ENCODE results near the gene CENPP.

CENPP gene

DNA sequence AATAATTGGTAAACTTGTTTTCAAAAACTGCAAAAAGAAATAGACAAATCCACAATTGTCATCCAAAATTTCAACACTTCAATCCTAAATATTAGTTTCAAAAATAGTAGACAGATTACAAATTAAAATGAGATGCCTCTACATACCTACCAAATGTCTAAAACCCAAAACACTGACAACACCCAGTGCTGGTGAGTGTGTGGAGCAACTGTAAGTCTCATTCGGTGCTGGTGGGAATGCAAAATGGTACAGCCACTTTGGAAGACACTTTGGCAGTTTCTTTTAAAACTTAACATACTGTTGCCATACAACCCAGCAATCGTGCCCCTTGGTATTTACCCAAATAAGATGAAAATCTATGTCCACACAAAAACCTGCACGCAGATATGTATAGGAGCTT lies 203.4 kb downstream of the CENPP start:
- no peak for TF ChIP-seq CTCF (conservative IDR thresholded peaks at IDR 0.05)
- no peak overlapping the region for H3K27ac ChIP-seq

DNA sequence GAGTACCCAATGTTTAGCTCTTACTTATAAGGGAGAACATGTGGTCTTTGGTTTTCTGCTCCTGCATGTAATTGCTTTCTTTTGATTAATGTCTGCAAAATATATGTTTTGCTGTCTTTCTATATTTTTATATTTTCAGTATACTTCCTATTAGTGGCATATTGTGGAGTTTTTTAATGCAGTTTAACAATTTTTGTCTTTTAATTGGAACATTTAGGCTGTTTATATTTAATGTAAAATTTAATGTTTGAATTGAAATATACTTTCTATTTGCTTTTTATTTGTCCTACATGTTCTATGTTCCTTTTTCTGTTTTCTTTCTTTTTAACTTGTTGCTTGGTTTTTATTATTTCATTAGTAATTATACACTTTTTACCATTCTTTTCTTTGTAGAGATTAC lies 205.1 kb downstream of the CENPP start:
- TF ChIP-seq CTCF (conservative IDR thresholded peaks at IDR 0.05), result no peak
- H3K27ac ChIP-seq, result no peak overlapping the region

- TF ChIP-seq CTCF (conservative IDR thresholded peaks at IDR 0.05), result no peak
- H3K27ac ChIP-seq, result no peak overlapping the region
Measured at GRCh38 chr9:92534204-92534603, 208.5 kb downstream of the CENPP start.

DNA sequence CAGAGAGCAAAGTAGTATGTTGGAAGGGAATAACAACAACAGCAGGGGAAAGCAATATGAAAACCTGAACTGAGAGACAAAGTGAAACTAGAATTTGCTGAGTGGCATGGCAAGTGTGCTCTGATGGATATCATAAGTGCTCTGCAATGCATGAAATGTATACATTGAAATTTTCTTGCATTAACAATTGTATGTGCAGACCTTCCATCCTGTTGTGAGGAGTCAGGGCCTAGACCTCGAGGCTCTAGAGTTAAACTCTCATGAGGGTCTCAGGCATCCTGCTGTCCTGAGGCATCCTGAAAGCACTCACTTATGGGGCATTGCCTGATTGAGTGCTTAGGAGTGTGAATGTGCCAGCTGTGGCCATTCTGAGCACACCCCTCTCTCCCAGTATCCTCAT lies 208.9 kb downstream of the CENPP start:
- no peak overlapping the region for H3K27ac ChIP-seq
- no peak for TF ChIP-seq CTCF (conservative IDR thresholded peaks at IDR 0.05)

DNA sequence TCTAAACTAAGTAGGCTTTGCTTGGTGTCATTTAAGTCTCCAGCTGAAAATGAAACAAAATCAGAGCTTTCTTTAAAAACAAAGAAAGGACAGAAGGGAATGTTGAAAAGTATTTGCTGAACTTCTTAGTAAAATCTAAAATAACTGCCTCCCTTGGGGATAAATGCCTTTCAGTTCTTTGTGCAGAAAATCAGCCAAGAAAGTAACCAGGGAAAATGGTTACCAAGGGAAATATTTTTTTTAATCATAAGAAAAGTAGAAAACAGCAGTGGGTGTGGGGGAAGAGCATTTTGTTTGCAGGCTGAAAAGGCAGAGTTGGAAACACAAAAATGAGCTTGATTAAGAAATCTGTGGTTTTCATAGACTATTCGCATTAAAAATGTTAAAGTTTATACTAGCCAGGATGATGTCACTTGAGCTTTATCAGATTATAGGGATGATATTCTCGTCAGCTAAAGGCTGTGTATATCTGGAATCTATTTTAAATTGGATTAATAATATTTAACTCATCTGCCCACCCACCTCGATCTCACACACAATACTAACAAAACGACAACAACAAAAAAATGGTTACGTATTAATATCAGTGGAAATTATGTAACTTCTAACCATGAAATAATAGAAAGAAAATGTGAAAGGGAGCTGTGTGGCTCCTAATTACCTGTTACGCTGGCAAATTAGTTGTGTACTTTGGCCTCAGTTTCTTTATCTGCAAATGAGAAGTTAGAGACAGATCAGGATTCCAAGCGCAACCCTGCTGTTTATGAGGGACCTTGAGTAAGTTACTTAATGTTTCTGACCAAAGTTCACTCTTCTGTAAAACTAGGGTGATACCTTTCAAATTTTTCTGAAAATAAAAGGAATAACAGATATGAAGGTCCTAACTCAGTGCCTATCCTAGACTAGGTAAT lies 210.4 kb downstream of the CENPP start, which contains the start of gene ECM2:
ECM2 (minus strand) TSS at position 51 of the 911 bp plus-strand sequence. CDS start 13,124 bp downstream, outside the sequence.
- no peak for TF ChIP-seq CTCF (conservative IDR thresholded peaks at IDR 0.05)
- no peak within 1 kb of the TSS for H3K27ac ChIP-seq

DNA sequence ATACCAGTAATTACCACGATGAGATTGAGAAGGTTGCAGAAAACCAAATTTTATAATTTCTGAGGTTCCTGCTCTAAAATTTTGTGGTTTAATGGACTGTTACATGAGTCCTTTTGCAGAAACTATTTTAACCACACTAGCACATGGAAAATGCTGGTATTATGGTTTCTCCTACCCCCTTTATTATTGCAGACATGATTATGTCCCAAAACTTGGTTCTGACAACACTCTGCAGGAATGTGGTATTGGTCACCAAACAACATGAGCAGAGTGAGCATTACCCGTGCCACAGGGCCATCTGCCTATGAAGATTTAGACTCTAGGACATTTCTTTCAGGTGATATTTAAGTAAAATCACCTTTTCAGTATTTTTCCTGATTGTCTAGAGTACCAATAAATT lies 212.8 kb downstream of the CENPP start:
- H3K27ac ChIP-seq, result no peak overlapping the region
- no peak for TF ChIP-seq CTCF (conservative IDR thresholded peaks at IDR 0.05)

DNA sequence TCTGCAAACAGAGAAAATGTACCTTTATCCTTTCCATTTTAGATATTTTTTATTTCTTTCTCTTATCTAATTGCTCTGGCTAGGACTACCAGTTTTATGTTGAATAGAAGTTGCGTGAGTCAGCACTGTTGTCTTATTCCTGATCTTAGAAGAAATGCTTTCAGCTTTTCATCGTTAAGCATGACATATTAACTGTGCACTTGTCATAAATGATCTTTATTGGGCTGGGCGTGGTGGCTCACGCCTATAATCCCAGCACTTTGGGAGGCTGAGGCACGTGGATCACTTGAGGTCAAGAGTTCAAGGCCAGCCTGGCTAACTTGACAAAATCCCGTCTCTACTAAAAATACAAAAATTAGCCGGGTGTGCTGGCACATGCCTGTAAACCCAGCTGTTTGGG lies 218.2 kb downstream of the CENPP start:
- no peak overlapping the region for H3K27ac ChIP-seq
- TF ChIP-seq CTCF (conservative IDR thresholded peaks at IDR 0.05), result no peak

Measured in VCaP (cell line).